ENCODE results near the gene ELMO1.

DNA sequence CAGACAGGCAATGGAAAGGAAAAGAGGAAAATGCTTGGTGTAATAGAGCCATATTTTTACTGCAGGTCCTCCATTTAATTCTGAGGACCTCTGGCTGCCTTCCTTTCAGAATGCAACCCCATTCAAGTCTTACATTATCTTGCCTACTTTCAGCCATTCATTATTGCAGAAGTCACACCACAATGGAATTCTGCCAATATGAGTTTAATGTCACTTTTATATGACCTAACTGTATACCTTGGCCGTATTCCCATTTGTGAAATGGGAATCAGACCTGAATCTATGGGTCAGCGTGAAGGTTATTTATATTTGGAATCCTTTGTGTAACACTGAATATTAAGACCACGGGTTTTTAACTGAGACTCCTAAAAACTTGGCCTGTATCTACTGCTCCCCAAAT, 482.6 kb downstream of the ELMO1 start:
- no peak for TF ChIP-seq EP300 (IDR thresholded peaks at IDR 0.05)
- TF ChIP-seq, protein P1, sequence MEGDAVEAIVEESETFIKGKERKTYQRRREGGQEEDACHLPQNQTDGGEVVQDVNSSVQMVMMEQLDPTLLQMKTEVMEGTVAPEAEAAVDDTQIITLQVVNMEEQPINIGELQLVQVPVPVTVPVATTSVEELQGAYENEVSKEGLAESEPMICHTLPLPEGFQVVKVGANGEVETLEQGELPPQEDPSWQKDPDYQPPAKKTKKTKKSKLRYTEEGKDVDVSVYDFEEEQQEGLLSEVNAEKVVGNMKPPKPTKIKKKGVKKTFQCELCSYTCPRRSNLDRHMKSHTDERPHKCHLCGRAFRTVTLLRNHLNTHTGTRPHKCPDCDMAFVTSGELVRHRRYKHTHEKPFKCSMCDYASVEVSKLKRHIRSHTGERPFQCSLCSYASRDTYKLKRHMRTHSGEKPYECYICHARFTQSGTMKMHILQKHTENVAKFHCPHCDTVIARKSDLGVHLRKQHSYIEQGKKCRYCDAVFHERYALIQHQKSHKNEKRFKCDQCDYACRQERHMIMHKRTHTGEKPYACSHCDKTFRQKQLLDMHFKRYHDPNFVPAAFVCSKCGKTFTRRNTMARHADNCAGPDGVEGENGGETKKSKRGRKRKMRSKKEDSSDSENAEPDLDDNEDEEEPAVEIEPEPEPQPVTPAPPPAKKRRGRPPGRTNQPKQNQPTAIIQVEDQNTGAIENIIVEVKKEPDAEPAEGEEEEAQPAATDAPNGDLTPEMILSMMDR (IDR thresholded peaks at IDR 0.05) = no peak

Measured in ovary (tissue), 3 donors.